Heart left ventricle (tissue), 16 donors: Measurements from ENCODE around the gene B4GALT7. TPM values are rescaled to one million over a fixed set of nuclear protein-coding genes. Genes with fewer than 3 reads are reported as not detected.

ENCODE experiments used
- ATAC-seq, 4 donors: fragments of 200-7000 bp; cut with Tn5 transposase; one replicate each; pipeline ENCODE4 v1.9.1; 2020 to 2022; ENCODE audit warnings: moderate library complexity in 4 of 4, mild to moderate bottlenecking in 3 of 4, moderate number of reproducible peaks in 1 of 4
- DNase-seq, 5 donors: peaks; one replicate each; pipeline ENCODE4 v3.0.0-alpha.2; 2020
- H3K27ac ChIP-seq, 12 donors: fragments of 200-600 bp; sonication (generic) in 4 of 12; one replicate each; pipeline versions ENCODE4 v1.5.0 to v1.8.0; 2016 to 2022; ENCODE audit warnings: mild to moderate bottlenecking in 2 of 12
- H3K27me3 ChIP-seq, 9 donors: fragments of 200-600 bp; sonication (generic) in 2 of 9; one replicate each; pipeline versions ENCODE4 v1.5.1 to v1.8.0; 2016 to 2022; ENCODE audit warnings: mild to moderate bottlenecking in 3 of 9
- H3K36me3 ChIP-seq, 9 donors: fragments of 200-600 bp; sonication (generic) in 2 of 9; one replicate each; pipeline versions ENCODE4 v1.5.0 to v1.8.0; 2018 to 2022; ENCODE audit warnings: mild to moderate bottlenecking in 2 of 9
- H3K4me1 ChIP-seq, 12 donors: fragments of 200-600 bp; sonication (generic) in 4 of 12; one replicate each; pipeline versions ENCODE4 v1.5.0 to v1.8.0; 2016 to 2022; ENCODE audit warnings: mild to moderate bottlenecking in 3 of 12
- H3K4me3 ChIP-seq, 12 donors: fragments of 200-600 bp; sonication (generic) in 4 of 12; one replicate each; pipeline versions ENCODE4 v1.5.0 to v1.8.0; 2017 to 2022; ENCODE audit warnings: mild to moderate bottlenecking in 9 of 12, moderate library complexity in 4 of 12
- H3K9me3 ChIP-seq, 12 donors: fragments of 200-600 bp; sonication (generic) in 4 of 12; one replicate each; pipeline versions ENCODE4 v1.5.0 to v1.8.0; 2016 to 2022; ENCODE audit warnings: mild to moderate bottlenecking in 1 of 12
- POLR2A ChIP-seq, 2 donors: fragments of 450-650 bp; IDR thresholded peaks; one replicate each; pipeline ENCODE4 v1.6.1; 2017; ENCODE audit warnings: antibody characterized with exemption in 2 of 2, mild to moderate bottlenecking in 2 of 2, moderate library complexity in 2 of 2
- WGBS, 4 donors: extraction: QIAGEN DNeasy Blood & Tissue Kit in 2 of 4; methylation state at CpG; one replicate each; pipeline versions ENCODE4 v1.1.5 to v1.1.7; 2013 to 2018; 5-methylcytosine and 5-hydroxymethylcytosine counted together
- intact Hi-C, 10 donors: fragments of 100-400 bp; cut with DNase I; formaldehyde crosslinking; loops; one replicate each; pipeline versions ENCODE4 v1.11.1 to v1.14.2; 2022
- polyA plus RNA-seq, 2 donors: library from polyadenylated mRNA; stranded (reverse); fragments of 200-250 nt; gene quantifications; one replicate each; pipeline ENCODE4 v1.2.3, GENCODE V29; 2013
- total RNA-seq, 9 donors: library from RNA; depleted of rRNA in 2 of 9; stranded (reverse); fragments of >200 nt in 2 of 9; fragmentation: NEBNext Ultra II Directional in 3 of 9; extraction: Animal tissue kit (Norgen Biotek cat#: 25700) in 3 of 9; gene quantifications; one replicate each; pipeline versions ENCODE4 v1.1.0 to v1.2.4, GENCODE V29; 2016 to 2023
- TF ChIP-seq, protein P1 (sequence below), 12 donors: fragments of 200-600 bp; sonication (generic) in 4 of 12; IDR thresholded peaks; one replicate each; pipeline versions ENCODE4 v1.5.0 to v1.8.0; 2018 to 2022; ENCODE audit warnings: antibody characterized with exemption in 12 of 12, mild to moderate bottlenecking in 5 of 12
- donor health status: ischemic (EF 13 %, LVEDD 7.1; RV severe dilation, severe dysfunction).
- donor health status: healthy with polysubstance abuse.
- donor health status: DM: no; HTN: yes; CAD: no.
- donor health status: DM: no; HTN: no; CAD: no.
- donor health status: ischemic (EF 25% LVEDD 6.9; RV normal size, moderate dysfunction).
- donor health status: ischemic (EF 25% LVEDD 5.7; RV mildly dilated, moderate dysfunction).
- donor health status: healthy.
- donor health status: DM: yes; HTN: yes; CAD: no.
- donor health status: ischemic (EF 35%, LVEDD 5.7; RV mildly dilated, moderate dysfunction).
- donor health status: nonischemic (EF 11% LVEDD 7.7; RV severe dilation, severe dysfunction).
- donor health status: DM: yes; HTN: yes; CAD: no.
- donor health status: PGD.
- donor health status: ischemic (EF 29% LVEDD 5.4; RV normal size, mild dysfunction).
- donor health status: nonischemic (EF 23%, LVEDD 6.1; RV moderate dilation, normal function).

B4GALT7 gene
- total and polyA plus RNA-seq, 11 donors = 10.5 to 24.7 (median 18.4) TPM

- no peak overlapping the region for H3K27ac ChIP-seq
- no peak overlapping the region for H3K4me3 ChIP-seq
- 76 to 84% (median 80%) methylated on average over 5 of the region's 5 CpGs for WGBS, 4 donors
- intact Hi-C loops = loop anchor here in 3 of 10 donors (10.0 kb wide), 2 partner anchors 200 to 460 kb away; partner anchors contain the start of genes F12 (in 1 of the 3) and PFN3 (in 1 of the 3)
- ATAC-seq = no peak
- peaks cover 0 to 19% (median 4%) of the 10 kb centered on the region in 9 donors for H3K36me3 ChIP-seq
- no peaks in the 10 kb centered on the region for H3K9me3 ChIP-seq
- peaks cover 1 to 24% (median 12%) of the 10 kb centered on the region in 12 donors for H3K4me1 ChIP-seq
- TF ChIP-seq POLR2A (IDR thresholded peaks at IDR 0.05) = no peak
- TF ChIP-seq, protein P1, sequence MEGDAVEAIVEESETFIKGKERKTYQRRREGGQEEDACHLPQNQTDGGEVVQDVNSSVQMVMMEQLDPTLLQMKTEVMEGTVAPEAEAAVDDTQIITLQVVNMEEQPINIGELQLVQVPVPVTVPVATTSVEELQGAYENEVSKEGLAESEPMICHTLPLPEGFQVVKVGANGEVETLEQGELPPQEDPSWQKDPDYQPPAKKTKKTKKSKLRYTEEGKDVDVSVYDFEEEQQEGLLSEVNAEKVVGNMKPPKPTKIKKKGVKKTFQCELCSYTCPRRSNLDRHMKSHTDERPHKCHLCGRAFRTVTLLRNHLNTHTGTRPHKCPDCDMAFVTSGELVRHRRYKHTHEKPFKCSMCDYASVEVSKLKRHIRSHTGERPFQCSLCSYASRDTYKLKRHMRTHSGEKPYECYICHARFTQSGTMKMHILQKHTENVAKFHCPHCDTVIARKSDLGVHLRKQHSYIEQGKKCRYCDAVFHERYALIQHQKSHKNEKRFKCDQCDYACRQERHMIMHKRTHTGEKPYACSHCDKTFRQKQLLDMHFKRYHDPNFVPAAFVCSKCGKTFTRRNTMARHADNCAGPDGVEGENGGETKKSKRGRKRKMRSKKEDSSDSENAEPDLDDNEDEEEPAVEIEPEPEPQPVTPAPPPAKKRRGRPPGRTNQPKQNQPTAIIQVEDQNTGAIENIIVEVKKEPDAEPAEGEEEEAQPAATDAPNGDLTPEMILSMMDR (IDR thresholded peaks at IDR 0.05) = no peak
- H3K27me3 ChIP-seq = no peaks in the 10 kb centered on the region
- DNase-seq = no peak
Measured at GRCh38 chr5:177604656-177605055, 4.7 kb downstream of the B4GALT7 start.

GRCh38 chr5:177605078-177605477 is 5.1 kb downstream of the B4GALT7 start:
- TF ChIP-seq POLR2A (IDR thresholded peaks at IDR 0.05) = no peak
- TF ChIP-seq, protein P1 (IDR thresholded peaks at IDR 0.05) = no peak
- H3K9me3 ChIP-seq = no peaks in the 10 kb centered on the region
- ATAC-seq (no peak), DNase-seq (no peak)
- H3K36me3 ChIP-seq = peaks cover 0 to 19% (median 4%) of the 10 kb centered on the region in 9 donors
- H3K4me3 ChIP-seq = no peak overlapping the region
- H3K27ac ChIP-seq = no peak overlapping the region
- WGBS, 4 donors = 88 to 93% (median 91%) methylated on average over 5 of the region's 5 CpGs
- H3K4me1 ChIP-seq = peaks cover 0 to 24% (median 12%) of the 10 kb centered on the region in 12 donors
- no peaks in the 10 kb centered on the region for H3K27me3 ChIP-seq
- intact Hi-C loops = loop anchor here in 3 of 10 donors (10.0 kb wide), 2 partner anchors 200 to 460 kb away; partner anchors contain the start of genes F12 (in 1 of the 3) and PFN3 (in 1 of the 3)

DNA sequence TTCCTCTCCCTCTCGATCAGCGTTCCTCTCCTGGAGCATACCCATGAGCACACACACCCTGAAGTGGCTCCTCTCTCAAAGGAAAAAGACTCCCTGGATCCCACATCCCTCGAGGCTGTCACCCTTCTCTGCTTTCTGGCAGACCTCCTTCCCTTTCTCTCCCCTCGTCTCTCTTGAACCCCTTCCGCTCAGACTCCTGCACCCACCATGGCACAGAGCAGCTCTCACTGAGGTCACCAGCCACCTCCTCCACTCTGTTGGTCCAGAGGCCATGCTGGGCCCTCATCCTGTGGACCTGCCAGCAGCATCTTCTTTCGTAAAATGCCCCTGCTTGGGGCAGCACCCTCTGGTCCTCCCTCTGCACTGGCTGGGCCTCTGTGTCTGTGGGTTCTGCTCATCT is 5.7 kb downstream of the B4GALT7 start:
- Histone ChIP-seq H3K9me3 (no peaks in the 10 kb centered on the region), H3K36me3 (peaks cover 0 to 19% (median 4%) of the 10 kb centered on the region in 9 donors), H3K4me3 (no peak overlapping the region), H3K27me3 (no peaks in the 10 kb centered on the region), H3K4me1 (peaks cover 0 to 22% (median 9%) of the 10 kb centered on the region in 12 donors), H3K27ac (no peak overlapping the region)
- ATAC-seq (no peak), DNase-seq (no peak)
- intact Hi-C loops = loop anchor here in 3 of 10 donors (10.0 kb wide), 2 partner anchors 201 to 459 kb away; partner anchors contain the start of genes F12 (in 1 of the 3) and PFN3 (in 1 of the 3)
- 85 to 95% (median 90%) methylated on average over 6 of the region's 6 CpGs for WGBS, 4 donors
- TF ChIP-seq, protein P1 (IDR thresholded peaks at IDR 0.05) = no peak
- TF ChIP-seq POLR2A (IDR thresholded peaks at IDR 0.05) = no peak

- Histone ChIP-seq H3K4me1 (peaks cover 0 to 15% (median 2%) of the 10 kb centered on the region in 12 donors), H3K9me3 (no peaks in the 10 kb centered on the region), H3K4me3 (no peak overlapping the region), H3K36me3 (peaks cover 0 to 19% (median 4%) of the 10 kb centered on the region in 9 donors), H3K27me3 (no peaks in the 10 kb centered on the region), H3K27ac (no peak overlapping the region)
- 85 to 91% (median 89%) methylated on average over 22 of the region's 22 CpGs for WGBS, 4 donors
- intact Hi-C loops = loop anchor here in 3 of 10 donors (10.0 kb wide), 2 partner anchors 202 to 458 kb away; partner anchors contain the start of genes F12 (in 1 of the 3) and PFN3 (in 1 of the 3)
- ATAC-seq (no peak), DNase-seq (no peak)
- no peak for TF ChIP-seq POLR2A (IDR thresholded peaks at IDR 0.05)
- TF ChIP-seq, protein P1 (IDR thresholded peaks at IDR 0.05) = no peak
Measured at GRCh38 chr5:177606071-177607051, 6.4 kb downstream of the B4GALT7 start.
